Kidney epithelial cell (primary cell): Measurements from ENCODE around the gene SYNPR. TPM values are rescaled to one million over a fixed set of nuclear protein-coding genes. Genes with fewer than 3 reads are reported as not detected.

Experiments used
- DNase-seq: peaks from one replicate; pipeline ENCODE4 v3.0.0-alpha.2; 2010; ENCODE audit warnings: low read depth
- H3K27me3 ChIP-seq: 2 replicates; pipeline ENCODE4 v1.6.0; 2011; ENCODE audit warnings: low read length; ENCODE audit not compliant: control insufficient read depth, insufficient read depth
- H3K36me3 ChIP-seq: 2 replicates; pipeline ENCODE4 v1.5.1; 2011; ENCODE audit warnings: low read length; ENCODE audit not compliant: control insufficient read depth, insufficient read depth
- H3K4me3 ChIP-seq: 2 replicates; pipeline ENCODE4 v1.5.1; 2011; ENCODE audit warnings: low read depth, mild to moderate bottlenecking, control low read depth, low read length
- CTCF ChIP-seq: IDR thresholded peaks from 2 replicates; pipeline ENCODE4 v1.5.1; 2011; ENCODE audit warnings: mild to moderate bottlenecking, moderate library complexity, low read length, control low read depth, inconsistent platforms; ENCODE audit not compliant: insufficient read depth, poor library complexity, severe bottlenecking
- total RNA-seq: library from RNA; depleted of rRNA; stranded (reverse); fragments of >200 nt; gene quantifications from 2 replicates; pipeline ENCODE4 v1.2.3, GENCODE V29; 2015

The SYNPR gene
- total RNA-seq, 1 donor from 2014 or later, result not detected

- Histone ChIP-seq H3K27me3 (no peaks in the 10 kb centered on the region), H3K4me3 (no peak overlapping the region), H3K36me3 (no peaks in the 10 kb centered on the region)
- TF ChIP-seq CTCF, result no peak
- no peak for DNase-seq
Observed at GRCh38 chr3:63532521-63532920, 254.4 kb downstream of the SYNPR start.

DNA sequence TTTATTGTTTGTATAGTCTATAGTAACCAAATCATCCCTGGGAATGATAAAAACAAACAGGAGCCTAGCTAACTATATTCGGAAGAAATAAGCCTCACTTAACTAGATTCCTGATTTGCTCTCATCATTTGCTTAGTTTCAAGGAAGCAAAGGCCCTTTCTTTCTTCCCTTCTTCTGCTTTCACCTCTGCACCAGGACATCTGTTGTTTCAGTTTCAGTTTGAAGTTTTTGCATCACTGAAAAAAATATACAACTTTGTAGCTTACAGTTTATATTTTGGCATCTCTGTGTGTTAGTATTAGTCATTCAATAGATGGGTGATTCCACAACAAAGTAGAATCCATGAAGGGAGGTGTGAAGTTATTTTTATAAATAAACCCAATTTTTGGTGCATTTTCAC is 260.8 kb downstream of the SYNPR start:
- DNase-seq, result no peak
- Histone ChIP-seq H3K36me3 (no peaks in the 10 kb centered on the region), H3K27me3 (no peaks in the 10 kb centered on the region), H3K4me3 (no peak overlapping the region)
- TF ChIP-seq CTCF, result no peak

DNA sequence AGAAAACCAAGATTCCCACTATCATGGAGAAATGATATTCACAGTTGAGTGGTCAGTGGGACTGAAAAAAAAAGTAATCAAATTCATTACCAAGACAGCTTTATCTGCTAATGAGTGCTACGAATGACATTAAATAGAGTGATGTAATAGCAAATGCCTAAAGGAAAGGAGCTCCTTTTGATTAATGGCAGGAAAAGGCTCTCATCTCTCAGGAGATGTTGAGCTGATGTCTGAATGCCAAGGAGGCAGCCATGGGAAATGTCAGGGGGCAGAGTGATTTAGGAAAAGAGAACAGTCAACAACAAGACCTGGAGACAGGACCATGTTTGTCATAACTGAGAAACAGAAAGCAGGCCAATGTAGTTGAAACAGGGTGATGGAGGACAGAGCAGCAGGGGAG is 277.7 kb downstream of the SYNPR start:
- no peak for DNase-seq
- no peaks in the 10 kb centered on the region for H3K27me3 ChIP-seq
- TF ChIP-seq CTCF, result no peak
- no peaks in the 10 kb centered on the region for H3K36me3 ChIP-seq
- no peak overlapping the region for H3K4me3 ChIP-seq

DNA sequence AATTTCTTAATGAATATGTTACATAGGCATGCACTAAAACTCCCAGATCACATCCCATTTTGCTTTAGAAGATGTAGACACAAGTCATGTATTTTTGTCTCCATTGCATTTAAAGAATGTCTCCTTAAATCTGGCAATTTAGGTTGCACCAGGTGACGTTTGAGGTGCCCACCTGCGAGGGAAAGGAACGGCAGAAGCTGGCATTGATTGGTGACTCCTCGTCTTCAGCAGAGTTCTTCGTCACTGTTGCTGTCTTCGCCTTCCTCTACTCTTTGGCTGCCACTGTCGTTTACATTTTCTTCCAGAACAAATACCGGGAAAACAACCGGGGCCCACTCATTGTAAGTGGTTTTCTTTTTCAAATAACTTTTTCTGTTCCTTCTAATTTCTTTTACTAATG is 278.3 kb downstream of the SYNPR start:
- TF ChIP-seq CTCF, result no peak

GRCh38 chr3:63557912-63558311 is 279.8 kb downstream of the SYNPR start:
- Histone ChIP-seq H3K36me3 (no peaks in the 10 kb centered on the region), H3K4me3 (no peak overlapping the region), H3K27me3 (no peaks in the 10 kb centered on the region)
- DNase-seq, result no peak
- TF ChIP-seq CTCF, result no peak

More for the DNA sequence above, 278.3 kb downstream of the SYNPR start:
- H3K27me3 ChIP-seq, result no peaks in the 10 kb centered on the region
- H3K4me3 ChIP-seq, result no peak overlapping the region
- DNase-seq, result no peak
- H3K36me3 ChIP-seq, result no peaks in the 10 kb centered on the region

DNA sequence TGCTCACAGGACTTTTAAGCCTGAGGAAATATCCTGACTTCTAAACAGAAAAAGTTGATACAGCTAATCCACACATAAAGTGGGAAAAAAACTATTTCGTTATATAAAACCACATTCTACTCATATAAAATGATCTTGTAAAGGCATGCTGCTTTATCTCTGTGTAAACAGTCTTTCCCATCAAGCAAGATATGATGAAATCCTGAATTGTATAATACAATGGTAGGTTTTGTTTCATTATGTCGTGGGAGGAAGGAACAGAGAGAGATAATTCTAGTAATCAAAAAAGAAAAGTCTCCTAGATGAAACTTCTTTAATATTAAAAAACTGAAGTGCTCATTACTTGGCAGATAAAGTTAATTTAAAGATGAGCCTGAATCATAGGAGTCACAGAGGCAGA is 281.8 kb downstream of the SYNPR start:
- Histone ChIP-seq H3K36me3 (no peaks in the 10 kb centered on the region), H3K4me3 (no peak overlapping the region), H3K27me3 (no peaks in the 10 kb centered on the region)
- no peak for TF ChIP-seq CTCF
- no peak for DNase-seq
